Activated CD8-positive, alpha-beta T cell treated with anti-CD3 and anti-CD28 coated beads for 36 hours (primary cell): ENCODE data around the gene BIRC5. TPM values are rescaled to one million over a fixed set of nuclear protein-coding genes. Genes with fewer than 3 reads are reported as not detected.
A peak's percentile ranks its signal among the peaks of the same experiment; 100 is the strongest.

Experiments
- ATAC-seq: fragments of 200-7000 bp; cut with Tn5 transposase; one replicate; pipeline ENCODE4 v1.10.0; 2021; ENCODE audit warnings: mild to moderate bottlenecking, moderate library complexity
- CTCF ChIA-PET: fragments of 350-600 bp; sonication (Branson Sonifier 250); formaldehyde crosslinking; loops from one replicate; lab custom pipeline; 2021; ENCODE audit warnings: antibody characterized with exemption; lab: Charles Lee
- POLR2A ChIA-PET: fragments of 350-600 bp; sonication (Branson Sonifier 250); formaldehyde crosslinking; loops from one replicate; lab custom pipeline; 2021; ENCODE audit warnings: antibody characterized with exemption; lab: Charles Lee
- DNase-seq: peaks from one replicate; pipeline ENCODE4 v3.0.0-alpha.2; 2020
- H3K27ac Mint-ChIP-seq: one replicate; pipeline ENCODE4 v1.8.0; 2021; ENCODE audit warnings: mild to moderate bottlenecking, mixed read lengths
- H3K27me3 Mint-ChIP-seq: one replicate; pipeline ENCODE4 v1.8.0; 2021; ENCODE audit warnings: mixed read lengths
- H3K36me3 Mint-ChIP-seq: one replicate; pipeline ENCODE4 v1.8.0; 2021; ENCODE audit warnings: low read depth, mixed read lengths
- H3K4me1 Mint-ChIP-seq: one replicate; pipeline ENCODE4 v1.8.0; 2021; ENCODE audit warnings: low read depth, mixed read lengths
- H3K4me3 Mint-ChIP-seq: one replicate; pipeline ENCODE4 v1.8.0; 2021; ENCODE audit warnings: mild to moderate bottlenecking, moderate library complexity, mixed read lengths
- H3K9me3 Mint-ChIP-seq: one replicate; pipeline ENCODE4 v1.8.0; 2021; ENCODE audit warnings: mixed read lengths
- intact Hi-C: fragments of 100-400 bp; cut with micrococcal nuclease; formaldehyde crosslinking; loops from one replicate; pipeline ENCODE4 v1.10.0; 2022
- total RNA-seq, 2 experiments: library from RNA; stranded (reverse); gene quantifications; one replicate each; pipeline ENCODE4 v1.2.3, GENCODE V29; 2021
- TF ChIP-seq, protein P1 (sequence below): fragments of 200-600 bp; IDR thresholded peaks from one replicate; pipeline ENCODE4 v1.8.0; 2022; ENCODE audit warnings: antibody characterized with exemption, mild to moderate bottlenecking

BIRC5 gene
- total RNA-seq, 2 experiments from 2014 or later, result 90.6 to 93.7 TPM

DNA sequence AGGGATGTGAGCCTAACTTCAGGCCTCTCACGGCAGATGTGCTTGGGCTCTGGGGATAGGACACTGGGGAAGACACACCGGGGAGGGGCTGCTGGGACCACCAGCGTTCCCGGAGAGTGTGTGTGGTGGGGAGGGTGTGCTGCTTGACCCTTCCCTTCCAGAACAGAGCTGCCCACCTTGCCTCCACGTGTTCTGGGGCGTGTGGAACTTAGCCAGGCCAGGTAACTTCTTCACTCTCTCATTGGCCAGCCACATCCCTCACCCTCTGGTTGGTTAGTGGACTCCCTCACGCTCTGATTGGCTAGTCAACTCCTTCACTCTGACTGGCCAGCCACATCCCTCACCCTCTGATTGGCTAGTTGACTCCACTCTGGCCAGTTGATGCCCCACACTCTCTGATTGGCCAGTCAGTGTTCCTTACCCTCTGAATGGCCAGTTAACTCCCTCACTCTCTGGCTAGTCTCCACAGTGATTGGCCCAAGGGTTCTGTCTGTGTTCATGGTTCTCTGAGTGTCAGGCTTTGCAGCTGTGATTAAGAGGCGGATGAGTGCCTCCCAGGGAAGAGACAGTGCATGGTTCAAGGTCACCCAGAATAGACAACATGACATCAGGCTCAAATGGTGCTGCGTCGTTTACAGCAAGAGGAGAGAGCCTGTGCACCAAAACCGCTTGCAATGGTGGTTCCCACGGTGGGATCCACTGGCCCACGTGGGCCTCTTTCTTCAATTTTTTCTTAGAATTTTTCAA, 27.4 kb downstream of the BIRC5 start:
- ChIA-PET CTCF (interaction anchor here (1.3 to 3.3 kb wide), 2 partner anchors 9 to 157 kb away, joined by 3 to 17 read pairs; no protein-coding TSS in a partner anchor), POLR2A (no interaction called here)
- H3K27me3 Mint-ChIP-seq, result no peaks in the 10 kb centered on the region
- DNase-seq (no peak), ATAC-seq (peak; percentile 34)
- peaks cover 6% of the 10 kb centered on the region for H3K4me1 Mint-ChIP-seq
- intact Hi-C loops, result no loop called here
- H3K9me3 Mint-ChIP-seq, result no peaks in the 10 kb centered on the region
- H3K36me3 Mint-ChIP-seq, result no peaks in the 10 kb centered on the region
- H3K4me3 Mint-ChIP-seq, result no peak overlapping the region
- TF ChIP-seq, protein P1, sequence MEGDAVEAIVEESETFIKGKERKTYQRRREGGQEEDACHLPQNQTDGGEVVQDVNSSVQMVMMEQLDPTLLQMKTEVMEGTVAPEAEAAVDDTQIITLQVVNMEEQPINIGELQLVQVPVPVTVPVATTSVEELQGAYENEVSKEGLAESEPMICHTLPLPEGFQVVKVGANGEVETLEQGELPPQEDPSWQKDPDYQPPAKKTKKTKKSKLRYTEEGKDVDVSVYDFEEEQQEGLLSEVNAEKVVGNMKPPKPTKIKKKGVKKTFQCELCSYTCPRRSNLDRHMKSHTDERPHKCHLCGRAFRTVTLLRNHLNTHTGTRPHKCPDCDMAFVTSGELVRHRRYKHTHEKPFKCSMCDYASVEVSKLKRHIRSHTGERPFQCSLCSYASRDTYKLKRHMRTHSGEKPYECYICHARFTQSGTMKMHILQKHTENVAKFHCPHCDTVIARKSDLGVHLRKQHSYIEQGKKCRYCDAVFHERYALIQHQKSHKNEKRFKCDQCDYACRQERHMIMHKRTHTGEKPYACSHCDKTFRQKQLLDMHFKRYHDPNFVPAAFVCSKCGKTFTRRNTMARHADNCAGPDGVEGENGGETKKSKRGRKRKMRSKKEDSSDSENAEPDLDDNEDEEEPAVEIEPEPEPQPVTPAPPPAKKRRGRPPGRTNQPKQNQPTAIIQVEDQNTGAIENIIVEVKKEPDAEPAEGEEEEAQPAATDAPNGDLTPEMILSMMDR, result no peak
- H3K27ac Mint-ChIP-seq, result no peak overlapping the region

- ATAC-seq (peak; percentile 91), DNase-seq (peak; percentile 66)
- no peaks in the 10 kb centered on the region for H3K36me3 Mint-ChIP-seq
- TF ChIP-seq, protein P1, result no peak
- CTCF ChIA-PET, result interaction anchor here (3.3 kb wide), 1 partner anchor 9 kb away, joined by 17 read pairs; no protein-coding TSS in a partner anchor
- no peaks in the 10 kb centered on the region for H3K27me3 Mint-ChIP-seq
- peaks cover 6% of the 10 kb centered on the region for H3K4me1 Mint-ChIP-seq
- peak overlapping the region; percentile 61 for H3K27ac Mint-ChIP-seq
- no peak overlapping the region for H3K4me3 Mint-ChIP-seq
- POLR2A ChIA-PET, result interaction anchor here (0.6 to 1.0 kb wide), 3 partner anchors 9 to 117 kb away, joined by 3 read pairs; partner anchors contain the start of gene SOCS3
- no peaks in the 10 kb centered on the region for H3K9me3 Mint-ChIP-seq
- intact Hi-C loops, result no loop called here
Measured at GRCh38 chr17:78242024-78242742, 28.1 kb downstream of the BIRC5 start.

DNA sequence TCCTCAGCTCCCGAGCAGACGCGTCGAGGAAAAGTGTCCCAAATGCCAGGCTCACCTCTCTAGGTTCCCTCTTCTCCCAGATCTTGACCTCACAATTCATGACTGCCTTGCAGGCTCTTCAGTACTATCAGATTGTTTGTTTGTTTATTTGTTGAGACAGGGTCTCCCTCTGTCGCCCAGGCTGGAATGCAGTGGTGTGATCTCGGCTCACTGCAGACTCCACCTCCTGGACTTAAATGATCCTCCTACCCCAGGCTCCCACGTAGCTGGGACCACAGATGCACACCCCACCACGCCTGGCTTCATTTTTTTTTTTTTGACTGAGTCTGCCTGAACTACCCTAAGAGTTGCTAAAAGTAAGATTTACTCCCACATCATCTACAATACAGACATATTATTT, 33.3 kb downstream of the BIRC5 start:
- no peak overlapping the region for H3K27ac Mint-ChIP-seq
- H3K9me3 Mint-ChIP-seq, result no peaks in the 10 kb centered on the region
- H3K4me1 Mint-ChIP-seq, result peaks cover 22% of the 10 kb centered on the region
- ChIA-PET CTCF (no interaction called here), POLR2A (no interaction called here)
- no peak for ATAC-seq
- intact Hi-C loops, result no loop called here
- TF ChIP-seq, protein P1, result no peak
- H3K27me3 Mint-ChIP-seq, result no peaks in the 10 kb centered on the region
- H3K4me3 Mint-ChIP-seq, result no peak overlapping the region
- DNase-seq, result no peak
- H3K36me3 Mint-ChIP-seq, result no peaks in the 10 kb centered on the region

DNA sequence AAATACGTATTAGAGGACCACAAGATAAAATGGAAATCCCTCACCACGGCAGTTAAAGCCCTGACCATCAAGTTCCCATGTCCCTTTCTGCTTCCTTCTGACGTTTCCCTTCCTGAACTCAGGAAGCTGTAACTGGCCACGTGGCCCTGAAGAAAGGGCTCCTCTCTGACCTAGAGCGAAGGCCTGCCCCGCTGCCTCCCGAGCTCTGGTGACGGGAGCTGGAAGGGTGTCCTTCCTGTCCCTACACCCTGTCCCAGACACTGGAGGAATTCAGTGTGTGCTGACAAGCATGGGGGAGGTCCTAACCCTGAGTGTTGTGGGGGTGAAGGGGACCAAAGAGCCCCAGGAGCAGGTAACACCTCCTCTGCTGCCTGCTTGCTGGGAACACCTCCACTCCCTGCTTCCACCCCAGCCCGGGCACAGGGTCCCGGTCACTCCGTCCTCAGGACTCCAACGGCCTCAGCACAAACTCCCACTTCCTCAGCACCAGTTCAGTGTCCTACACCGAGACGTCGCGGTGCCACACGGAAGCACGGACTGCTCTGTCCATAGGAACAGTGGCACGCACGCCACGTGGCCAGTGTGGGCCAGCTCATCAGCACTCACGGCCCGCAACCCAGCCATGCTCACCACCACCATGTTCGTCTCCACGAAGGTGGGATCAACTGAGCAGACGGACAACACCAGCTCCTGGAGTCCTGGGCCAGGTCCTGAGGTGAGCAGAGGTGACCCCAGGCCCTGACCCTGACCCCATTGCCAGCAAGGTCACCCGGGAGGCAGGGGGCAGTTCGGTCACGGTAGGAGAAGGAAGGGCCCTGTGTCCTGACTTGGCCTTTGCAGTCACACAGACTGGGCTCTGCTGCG, 34.2 kb downstream of the BIRC5 start:
- Mint-ChIP-seq H3K27ac (no peak overlapping the region), H3K27me3 (no peaks in the 10 kb centered on the region), H3K9me3 (no peaks in the 10 kb centered on the region), H3K4me3 (no peak overlapping the region), H3K4me1 (peaks cover 26% of the 10 kb centered on the region), H3K36me3 (no peaks in the 10 kb centered on the region)
- TF ChIP-seq, protein P1, result no peak
- ATAC-seq, result no peak
- intact Hi-C loops, result no loop called here
- no peak for DNase-seq
- POLR2A ChIA-PET, result no interaction called here
- CTCF ChIA-PET, result interaction anchor here (1.6 to 3.5 kb wide), 3 partner anchors 25 to 174 kb away, joined by 4 to 23 read pairs (median 6); no protein-coding TSS in a partner anchor
